ENCODE results near the gene MAP3K20. TPM values are rescaled to one million over a fixed set of nuclear protein-coding genes. Genes with fewer than 3 reads are reported as not detected.

Gene MAP3K20
- total and polyA plus RNA-seq, 2 donors (not counting 3 experiments of a cell fraction or from before 2014, with no cell fraction given): 7.8 to 31.5 TPM

DNA sequence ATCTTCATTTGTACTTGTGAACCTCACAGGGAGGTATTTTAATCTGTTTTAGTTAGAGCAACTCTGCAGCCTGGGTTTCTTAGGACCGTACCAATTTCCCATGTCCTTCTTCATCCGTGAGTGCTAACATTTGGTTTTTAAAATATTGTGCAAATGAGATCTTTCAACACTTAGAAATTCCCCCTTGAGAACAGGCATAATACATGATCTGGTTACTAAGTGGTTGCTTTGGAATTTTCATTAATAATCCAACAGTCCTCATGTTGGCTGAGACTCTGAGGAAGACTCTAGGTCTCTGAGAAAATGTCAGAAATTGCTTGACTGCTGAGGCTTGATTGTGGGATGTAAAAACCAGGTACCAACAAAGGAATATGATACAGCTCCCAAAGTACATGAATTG, 153.4 kb downstream of the MAP3K20 start:
- no peak for DNase-seq (ENCODE audit: low read depth, low spot score)
- intact Hi-C loops (cut with micrococcal nuclease): no loop called here
- H3K27ac ChIP-seq (ENCODE audit: insufficient read depth, low read depth, low read length): no peak overlapping the region
- H3K36me3 ChIP-seq (ENCODE audit: control insufficient read depth in 2 of 2, extremely low read depth in 1 of 2, insufficient read depth in 2 of 2, low read length in 2 of 2): no peaks in the 10 kb centered on the region
- no peak overlapping the region for H3K4me2 ChIP-seq (ENCODE audit: insufficient read depth, low read length)
- H4K20me1 ChIP-seq (replicated peaks; ENCODE audit: control insufficient read depth, extremely low read depth, insufficient read depth, low read length): no peaks in the 10 kb centered on the region
- no peak for FAIRE-seq
- ChIA-PET POLR2A (no interaction called here), CTCF (no interaction called here)
- no peaks in the 10 kb centered on the region for H3K4me1 ChIP-seq (ENCODE audit: control insufficient read depth, extremely low read depth, insufficient read depth, low read length)
- no peak overlapping the region for H3K4me3 ChIP-seq (replicated peaks in 1 of 3; ENCODE audit: insufficient read depth in 1 of 3, low read depth in 1 of 3, low read length in 3 of 3)
- H3K27me3 ChIP-seq (ENCODE audit: control insufficient read depth in 2 of 2, insufficient read depth in 2 of 2, low read length in 2 of 2): no peaks in the 10 kb centered on the region
- dilution Hi-C loops (cut with MboI; ENCODE audit: extremely low pct_ligation_motif_present, low sequenced_read_pairs): no loop called here
- BruUV-seq (replicated peaks): no TSS peak
- no peaks in the 10 kb centered on the region for H3K9me1 ChIP-seq (replicated peaks; ENCODE audit: control insufficient read depth, extremely low read depth, insufficient read depth, low read length)
- no peaks in the 10 kb centered on the region for H3K79me2 ChIP-seq (ENCODE audit: control insufficient read depth, insufficient read depth, low read length)
- no peak overlapping the region for H3K9ac ChIP-seq (replicated peaks; ENCODE audit: extremely low read depth, insufficient read depth, low read length)
- H2AFZ ChIP-seq (ENCODE audit: low read depth, low read length): no peak overlapping the region
- no peaks in the 10 kb centered on the region for H3K9me3 ChIP-seq (replicated peaks; ENCODE audit: control insufficient read depth, insufficient read depth, low read length)
- TF ChIP-seq POLR2AphosphoS5 (IDR thresholded peaks at IDR 0.05; ENCODE audit: insufficient read depth, low read depth, low read length): no peak
- TF ChIP-seq EZH2 (IDR thresholded peaks at IDR 0.05; ENCODE audit: borderline replicate concordance, low read depth, low read length, severe bottlenecking): no peak

DNA sequence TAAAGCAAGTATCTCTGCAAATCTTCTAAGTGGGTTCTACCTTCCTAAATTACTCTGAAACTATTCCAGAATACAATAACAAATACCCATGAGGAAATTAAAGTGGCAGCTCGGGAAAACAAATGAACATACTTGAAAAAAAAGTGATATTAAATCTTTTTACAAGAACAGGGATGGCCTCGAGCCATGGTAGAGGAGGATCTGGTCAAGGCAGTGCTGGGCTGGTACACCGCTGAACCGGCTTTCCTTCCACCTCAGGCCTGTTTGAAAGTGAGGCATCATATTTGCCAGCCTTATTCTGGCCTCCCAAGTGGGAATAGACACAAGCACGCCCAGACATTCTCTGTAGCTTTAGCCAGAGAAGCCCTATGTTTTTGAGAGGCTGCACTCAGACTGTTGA, 154.5 kb downstream of the MAP3K20 start:
- Histone ChIP-seq H3K27me3 (ENCODE audit: control insufficient read depth in 2 of 2, insufficient read depth in 2 of 2, low read length in 2 of 2) (no peaks in the 10 kb centered on the region), H3K79me2 (ENCODE audit: control insufficient read depth, insufficient read depth, low read length) (no peaks in the 10 kb centered on the region), H3K9ac (replicated peaks; ENCODE audit: extremely low read depth, insufficient read depth, low read length) (no peak overlapping the region), H4K20me1 (replicated peaks; ENCODE audit: control insufficient read depth, extremely low read depth, insufficient read depth, low read length) (no peaks in the 10 kb centered on the region), H3K9me1 (replicated peaks; ENCODE audit: control insufficient read depth, extremely low read depth, insufficient read depth, low read length) (no peaks in the 10 kb centered on the region), H3K9me3 (replicated peaks; ENCODE audit: control insufficient read depth, insufficient read depth, low read length) (no peaks in the 10 kb centered on the region), H3K4me3 (replicated peaks in 1 of 3; ENCODE audit: insufficient read depth in 1 of 3, low read depth in 1 of 3, low read length in 3 of 3) (no peak overlapping the region), H2AFZ (ENCODE audit: low read depth, low read length) (no peak overlapping the region), H3K36me3 (ENCODE audit: control insufficient read depth in 2 of 2, extremely low read depth in 1 of 2, insufficient read depth in 2 of 2, low read length in 2 of 2) (no peaks in the 10 kb centered on the region), H3K4me1 (ENCODE audit: control insufficient read depth, extremely low read depth, insufficient read depth, low read length) (no peaks in the 10 kb centered on the region), H3K4me2 (ENCODE audit: insufficient read depth, low read length) (no peak overlapping the region), H3K27ac (ENCODE audit: insufficient read depth, low read depth, low read length) (no peak overlapping the region)
- TF ChIP-seq POLR2A (IDR thresholded peaks at IDR 0.05; ENCODE audit: low read depth, low read length): no peak
- no peak for TF ChIP-seq FOS (IDR thresholded peaks at IDR 0.05; ENCODE audit: borderline replicate concordance, insufficient read depth, low read length)
- TF ChIP-seq GATA2 (IDR thresholded peaks at IDR 0.05; ENCODE audit: insufficient read depth, insufficient read length, low read depth, low read length): no peak
- no peak for TF ChIP-seq POLR2AphosphoS5 (IDR thresholded peaks at IDR 0.05; ENCODE audit: insufficient read depth, low read depth, low read length)
- TF ChIP-seq EZH2 (IDR thresholded peaks at IDR 0.05; ENCODE audit: borderline replicate concordance, low read depth, low read length, severe bottlenecking): no peak
- ChIA-PET POLR2A (no interaction called here), CTCF (interaction anchor here (1.2 kb wide), 1 partner anchor 20 kb away, joined by 4 read pairs; no protein-coding TSS in a partner anchor)
- dilution Hi-C loops (cut with MboI; ENCODE audit: extremely low pct_ligation_motif_present, low sequenced_read_pairs) (no loop called here), intact Hi-C loops (cut with micrococcal nuclease) (no loop called here)
- BruUV-seq (replicated peaks): no TSS peak
- DNase-seq (ENCODE audit: low read depth, low spot score): no peak
- no peak for FAIRE-seq
